DMS114 treated with DMSO at 0.1 percent for 48 hours (cell line): ENCODE measurements around the gene MPHOSPH8.
"Not testable (repeated sequence)": the region's sequence is repeated elsewhere in the genome, so short reads cannot be mapped to it uniquely, and the experiment has no call there.

Experiments used
- DNase-seq: peaks from one replicate; lab custom pipeline; 2025; ENCODE audit not compliant: unreplicated experiment; lab: John Stamatoyannopoulos, UW

The MPHOSPH8 gene

DNA sequence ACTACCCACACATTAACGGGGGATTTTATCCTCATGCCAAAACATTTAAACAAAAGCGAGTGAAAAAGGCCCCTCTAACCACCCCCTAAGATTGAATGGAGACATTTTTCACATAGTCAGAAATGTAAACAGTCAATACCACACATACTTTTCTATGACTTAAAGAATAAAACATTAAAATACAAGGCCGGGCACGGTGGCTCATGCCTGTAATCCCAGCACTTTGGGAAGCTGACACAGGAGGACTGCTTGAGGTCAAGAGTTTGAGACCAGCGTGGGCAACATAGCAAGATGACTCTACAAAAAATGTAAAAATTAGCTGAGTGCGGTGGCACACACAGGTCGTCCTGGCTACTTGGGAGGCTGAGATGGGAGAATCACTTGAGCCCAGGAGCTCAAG, 47.3 kb downstream of the MPHOSPH8 start:
- no peak for DNase-seq

GRCh38 chr13:19681517-19681916, 48.1 kb downstream of the MPHOSPH8 start:
- DNase-seq, result no peak

GRCh38 chr13:19685034-19685433, 51.6 kb downstream of the MPHOSPH8 start:
- no peak for DNase-seq

DNA sequence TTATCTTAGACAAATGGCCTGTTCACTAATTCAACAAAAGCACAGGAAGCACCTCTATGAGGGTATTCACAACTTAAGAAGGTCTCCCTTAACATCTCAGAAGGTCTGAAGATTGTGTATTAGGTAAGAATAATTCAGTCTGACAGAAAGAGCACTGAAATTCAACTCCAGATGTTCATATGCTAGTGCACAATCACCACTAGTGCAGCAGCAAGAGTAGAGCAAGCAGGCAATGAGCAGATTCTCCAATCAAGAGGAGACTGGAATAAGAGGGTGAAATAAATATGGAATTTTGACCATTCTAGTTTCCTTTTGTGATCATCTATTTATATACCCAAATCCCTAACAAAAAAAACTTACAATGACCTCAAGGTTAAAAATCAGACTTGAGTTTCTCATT, 52.0 kb downstream of the MPHOSPH8 start:
- DNase-seq, result no peak

DNA sequence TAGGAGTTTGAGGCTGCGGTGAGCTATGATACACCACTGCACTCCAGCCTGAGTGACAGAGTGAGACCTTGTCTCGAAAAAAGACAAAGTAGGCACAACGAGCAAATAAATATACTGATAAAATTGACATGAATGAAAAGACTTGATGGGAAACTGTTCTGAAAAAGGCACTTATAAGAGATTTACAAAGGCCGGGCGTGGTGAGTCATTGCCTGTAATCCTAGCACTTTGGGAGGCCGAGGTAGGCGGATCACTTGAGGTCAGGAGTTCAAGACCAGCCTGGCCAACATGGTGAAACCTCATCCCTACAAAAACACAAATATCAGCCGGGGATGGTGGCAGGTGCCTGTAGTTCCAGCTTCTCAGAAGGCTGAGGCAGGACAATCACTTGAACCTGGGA, 58.0 kb downstream of the MPHOSPH8 start:
- DNase-seq, result not testable (repeated sequence)

GRCh38 chr13:19695428-19695827, 62.0 kb downstream of the MPHOSPH8 start:
- no peak for DNase-seq

GRCh38 chr13:19695829-19696228, 62.4 kb downstream of the MPHOSPH8 start:
- no peak for DNase-seq

- DNase-seq, result not testable (repeated sequence)
These were observed 67.5 kb downstream of the MPHOSPH8 start for GRCh38 chr13:19700963-19701362.

DNA sequence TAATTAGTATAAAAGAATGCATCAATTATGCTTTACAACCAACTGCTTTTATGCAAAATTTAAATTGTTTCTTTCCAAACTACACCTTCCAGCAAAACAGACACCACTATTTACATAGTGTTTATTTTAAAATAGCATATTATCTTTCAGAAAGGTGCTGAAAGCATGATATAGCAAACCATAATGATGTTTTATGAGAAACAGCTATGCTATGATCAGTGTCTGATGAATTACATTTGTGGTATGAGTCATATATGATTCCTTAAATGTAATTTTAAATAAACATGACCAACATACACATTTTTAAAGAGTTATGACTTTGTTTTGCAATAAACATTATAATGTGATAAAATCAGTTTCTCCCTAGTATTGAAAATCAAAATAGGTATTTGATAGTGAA, 68.2 kb downstream of the MPHOSPH8 start:
- DNase-seq, result not testable (repeated sequence)

DNA sequence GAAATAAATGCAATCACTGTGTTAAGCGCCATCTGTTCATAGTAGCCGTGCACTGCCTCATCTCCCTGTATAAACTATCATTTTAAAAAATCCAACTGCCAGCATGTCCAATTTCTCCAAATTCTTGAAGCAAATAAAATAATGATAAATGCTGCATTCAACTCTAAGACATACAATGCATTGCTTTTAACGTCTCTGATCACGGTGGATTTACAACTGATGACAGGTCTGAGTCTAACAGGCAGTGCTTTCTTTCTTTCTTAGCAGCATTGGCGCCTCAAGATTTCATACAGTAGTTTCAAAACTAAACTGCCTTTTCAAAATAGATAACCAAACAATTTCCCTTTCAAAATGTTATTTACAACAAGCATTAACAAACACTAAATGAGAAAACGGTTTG, 70.8 kb downstream of the MPHOSPH8 start:
- DNase-seq, result not testable (repeated sequence)

DNA sequence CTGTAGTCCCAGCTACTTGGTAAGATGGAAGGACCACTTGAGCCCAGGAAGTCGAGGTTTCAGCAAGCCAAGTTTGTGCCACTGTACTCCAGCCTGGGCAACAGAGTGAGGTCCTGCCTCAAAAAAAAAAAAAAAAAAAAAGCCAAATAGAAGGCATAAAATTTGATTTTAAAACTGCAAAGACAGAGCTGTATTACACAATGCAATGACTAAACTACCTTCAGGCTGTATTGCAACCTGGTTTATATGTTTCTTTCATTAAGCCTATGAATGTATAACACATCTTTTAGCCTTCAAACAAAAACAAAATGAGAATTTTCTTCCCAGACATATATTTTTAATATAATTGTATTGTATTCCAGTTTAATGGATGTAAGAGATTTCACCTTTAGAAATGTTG, 75.6 kb downstream of the MPHOSPH8 start:
- not testable (repeated sequence) for DNase-seq

DNA sequence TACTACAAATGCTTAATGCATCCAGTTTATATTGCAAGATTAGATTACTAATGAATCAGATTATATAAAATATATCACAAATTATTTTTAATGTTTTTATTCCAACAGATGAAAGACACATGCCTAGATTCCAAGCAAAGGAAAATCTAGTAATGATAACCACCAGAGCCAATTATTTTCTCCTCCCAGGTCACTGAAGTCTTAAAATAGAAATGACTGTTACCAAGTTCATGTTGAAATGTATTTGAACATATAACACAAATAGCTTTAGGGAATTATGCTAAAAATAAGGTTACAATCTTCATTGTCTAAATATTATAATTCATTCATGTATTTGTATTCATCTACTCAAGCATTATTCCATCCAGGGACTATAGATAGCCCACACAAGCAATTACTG, 76.3 kb downstream of the MPHOSPH8 start:
- DNase-seq, result not testable (repeated sequence)

DNA sequence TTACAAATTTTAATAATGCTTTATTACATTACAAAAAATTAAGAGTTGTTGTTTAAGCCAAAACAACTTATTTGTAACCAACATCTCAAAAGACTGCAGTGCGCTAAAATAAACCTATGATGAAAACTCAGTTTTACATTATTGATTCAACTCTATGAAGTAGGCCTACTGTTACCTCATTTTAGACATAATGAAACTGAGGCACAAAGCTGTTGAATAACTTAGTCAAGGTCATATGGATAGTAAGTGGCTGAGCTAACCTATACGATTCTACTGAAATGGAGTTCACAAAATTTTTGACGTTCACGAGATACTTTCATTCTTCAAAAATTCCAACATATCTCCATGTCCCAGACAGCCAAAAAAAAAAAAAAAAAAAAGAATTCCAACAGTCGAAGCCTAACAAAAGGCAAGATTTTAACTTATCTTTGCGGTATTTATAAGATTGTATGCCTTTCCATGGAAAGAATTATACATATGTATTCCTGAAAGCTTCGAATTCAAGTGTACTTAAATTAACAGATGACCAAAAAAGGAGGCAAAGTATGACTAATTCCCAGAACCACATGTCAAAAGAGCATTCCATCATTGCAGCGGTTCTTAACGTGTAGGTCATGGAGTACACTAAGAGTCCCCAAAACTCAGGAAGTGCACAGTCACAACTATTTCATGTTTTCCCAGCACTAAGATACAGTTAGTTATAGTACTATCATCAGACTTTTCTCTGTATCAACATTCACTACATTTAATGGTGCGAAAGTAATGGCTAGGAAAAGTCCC, 79.9 kb downstream of the MPHOSPH8 start:
- no peak for DNase-seq

DNA sequence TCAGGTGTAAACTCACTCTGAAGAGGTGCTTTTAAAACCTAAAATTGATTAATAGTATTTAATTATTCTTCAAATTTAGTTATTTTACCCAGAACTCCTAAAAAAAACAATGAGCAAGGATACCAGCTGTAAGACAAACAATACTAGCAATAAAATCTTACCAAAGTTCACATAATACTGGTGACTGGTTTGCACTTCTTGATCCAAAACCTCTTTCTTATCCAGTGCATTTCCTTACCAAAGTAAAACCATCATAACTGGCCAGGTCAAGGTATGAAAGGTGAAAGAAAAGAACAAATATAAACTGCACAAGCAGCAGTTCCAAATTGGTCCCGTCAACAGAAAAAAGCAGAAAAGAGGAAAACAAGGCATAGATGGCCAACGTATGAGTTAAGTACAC, 86.6 kb downstream of the MPHOSPH8 start:
- no peak for DNase-seq
